Measurements from ENCODE around the gene FAM3A. TPM values are rescaled to one million over a fixed set of nuclear protein-coding genes. Genes with fewer than 3 reads are reported as not detected.

FAM3A gene
- total and polyA plus RNA-seq, 10 of the 15 experiments (the other 5 are each of a cell fraction or from before 2014, with no cell fraction given): 0.29 to 21.1 (median 11.4) TPM

DNA sequence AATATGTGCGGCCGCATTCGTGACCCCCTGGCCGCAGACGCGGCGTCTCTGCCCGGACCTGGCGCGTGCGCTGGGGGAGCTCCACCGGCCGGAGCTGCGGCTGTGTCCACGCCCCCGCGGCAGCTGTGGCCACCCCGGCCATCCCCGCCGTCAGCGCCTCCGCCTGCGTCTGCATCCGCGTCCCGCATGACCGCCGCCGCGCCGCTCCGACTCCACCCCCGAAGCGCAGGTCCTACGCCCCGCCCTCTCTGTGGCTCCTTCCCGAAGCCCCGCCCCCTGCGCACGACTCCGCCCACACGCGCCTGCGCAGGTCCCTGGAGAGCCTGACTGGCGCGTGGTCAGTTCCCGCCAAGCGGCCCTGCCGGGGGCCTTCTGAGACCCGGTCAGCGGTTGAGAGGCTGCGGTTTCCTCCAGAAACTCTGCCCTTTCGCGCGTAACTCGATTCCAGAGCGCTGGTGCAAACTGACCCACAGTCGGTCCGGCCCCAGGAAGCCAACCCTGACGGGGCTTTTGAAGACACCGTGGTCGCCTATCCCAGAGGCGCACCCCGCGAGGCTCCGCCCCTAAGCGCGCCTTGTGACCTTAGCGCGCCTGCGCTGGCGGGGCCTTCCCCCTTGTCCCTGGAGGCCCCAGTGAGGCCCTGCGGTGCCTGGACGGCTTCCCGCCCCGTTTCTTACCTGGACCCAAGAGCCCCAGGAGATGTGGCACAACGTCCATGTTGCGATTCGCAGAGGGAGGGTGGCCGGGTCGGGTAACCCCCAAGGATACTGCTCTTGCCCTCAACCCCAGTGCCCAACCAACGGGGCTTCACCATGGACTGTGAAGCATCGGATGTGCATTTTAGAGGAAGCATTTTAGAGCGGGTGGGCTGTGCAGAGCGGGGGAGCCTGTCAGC is 37.1 kb downstream of the FAM3A start, which contains the start of gene LAGE3 (continued):
- TF ChIP-seq NBN (IDR thresholded peaks at IDR 0.05) (peak; percentile 64; the same call in 1 of the 2 replicates), EP300 (IDR thresholded peaks at IDR 0.05; ENCODE audit: borderline replicate concordance in 1 of 2, control insufficient read depth in 1 of 2, low read depth in 2 of 2, low read length in 2 of 2) (no peak; a peak in 1 of 4 replicates), MYB (IDR thresholded peaks at IDR 0.05; ENCODE audit: borderline replicate concordance, low read depth, low read length) (no peak), PAX5 (IDR thresholded peaks at IDR 0.05; ENCODE audit: borderline replicate concordance, low read depth, low read length) (peak; percentile 57; the same call in 1 of the 2 replicates), WRNIP1 (IDR thresholded peaks at IDR 0.05; ENCODE audit: borderline replicate concordance, low read depth, low read length) (no peak), SMAD1 (IDR thresholded peaks at IDR 0.05; ENCODE audit: low read depth, partially characterized antibody) (no peak), TBL1XR1 (IDR thresholded peaks at IDR 0.05; ENCODE audit: low read depth, low read length) (no peak), YY1 (IDR thresholded peaks at IDR 0.05; ENCODE audit: low read depth, low read length) (peak; percentile 14; the same call in 1 of the 2 replicates), RUNX3 (IDR thresholded peaks at IDR 0.05; ENCODE audit: low read length) (peak; percentile 73), BCL11A (IDR thresholded peaks at IDR 0.05; ENCODE audit: low read depth, low read length) (no peak), TCF12 (IDR thresholded peaks at IDR 0.05; ENCODE audit: low read depth, low read length) (0 out of 2 replicates have a peak, but pooled peaks have one; percentile 26), PAX8 (IDR thresholded peaks at IDR 0.05) (no peak), KLF5 (IDR thresholded peaks at IDR 0.05; ENCODE audit: partially characterized antibody) (no peak), ESRRA (IDR thresholded peaks at IDR 0.05; ENCODE audit: low read length) (no peak), MTA2 (IDR thresholded peaks at IDR 0.05; ENCODE audit: low read depth) (no peak), TAF1 (IDR thresholded peaks at IDR 0.05; ENCODE audit: borderline replicate concordance, low read depth, low read length) (peak; percentile 18; the same call in 1 of the 2 replicates), SIX5 (IDR thresholded peaks at IDR 0.05; ENCODE audit: low read depth, low read length, severe bottlenecking) (no peak), CREB1 (IDR thresholded peaks at IDR 0.05; ENCODE audit: low read depth) (peak; percentile 39; the same call in 1 of the 2 replicates)
- TF ChIP-seq, protein P1, sequence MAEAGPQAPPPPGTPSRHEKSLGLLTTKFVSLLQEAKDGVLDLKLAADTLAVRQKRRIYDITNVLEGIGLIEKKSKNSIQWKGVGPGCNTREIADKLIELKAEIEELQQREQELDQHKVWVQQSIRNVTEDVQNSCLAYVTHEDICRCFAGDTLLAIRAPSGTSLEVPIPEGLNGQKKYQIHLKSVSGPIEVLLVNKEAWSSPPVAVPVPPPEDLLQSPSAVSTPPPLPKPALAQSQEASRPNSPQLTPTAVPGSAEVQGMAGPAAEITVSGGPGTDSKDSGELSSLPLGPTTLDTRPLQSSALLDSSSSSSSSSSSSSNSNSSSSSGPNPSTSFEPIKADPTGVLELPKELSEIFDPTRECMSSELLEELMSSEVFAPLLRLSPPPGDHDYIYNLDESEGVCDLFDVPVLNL (IDR thresholded peaks at IDR 0.05; ENCODE audit: low read depth, low read length): peak; percentile 76; the same call in 1 of the 2 replicates
- TF ChIP-seq, protein P2, sequence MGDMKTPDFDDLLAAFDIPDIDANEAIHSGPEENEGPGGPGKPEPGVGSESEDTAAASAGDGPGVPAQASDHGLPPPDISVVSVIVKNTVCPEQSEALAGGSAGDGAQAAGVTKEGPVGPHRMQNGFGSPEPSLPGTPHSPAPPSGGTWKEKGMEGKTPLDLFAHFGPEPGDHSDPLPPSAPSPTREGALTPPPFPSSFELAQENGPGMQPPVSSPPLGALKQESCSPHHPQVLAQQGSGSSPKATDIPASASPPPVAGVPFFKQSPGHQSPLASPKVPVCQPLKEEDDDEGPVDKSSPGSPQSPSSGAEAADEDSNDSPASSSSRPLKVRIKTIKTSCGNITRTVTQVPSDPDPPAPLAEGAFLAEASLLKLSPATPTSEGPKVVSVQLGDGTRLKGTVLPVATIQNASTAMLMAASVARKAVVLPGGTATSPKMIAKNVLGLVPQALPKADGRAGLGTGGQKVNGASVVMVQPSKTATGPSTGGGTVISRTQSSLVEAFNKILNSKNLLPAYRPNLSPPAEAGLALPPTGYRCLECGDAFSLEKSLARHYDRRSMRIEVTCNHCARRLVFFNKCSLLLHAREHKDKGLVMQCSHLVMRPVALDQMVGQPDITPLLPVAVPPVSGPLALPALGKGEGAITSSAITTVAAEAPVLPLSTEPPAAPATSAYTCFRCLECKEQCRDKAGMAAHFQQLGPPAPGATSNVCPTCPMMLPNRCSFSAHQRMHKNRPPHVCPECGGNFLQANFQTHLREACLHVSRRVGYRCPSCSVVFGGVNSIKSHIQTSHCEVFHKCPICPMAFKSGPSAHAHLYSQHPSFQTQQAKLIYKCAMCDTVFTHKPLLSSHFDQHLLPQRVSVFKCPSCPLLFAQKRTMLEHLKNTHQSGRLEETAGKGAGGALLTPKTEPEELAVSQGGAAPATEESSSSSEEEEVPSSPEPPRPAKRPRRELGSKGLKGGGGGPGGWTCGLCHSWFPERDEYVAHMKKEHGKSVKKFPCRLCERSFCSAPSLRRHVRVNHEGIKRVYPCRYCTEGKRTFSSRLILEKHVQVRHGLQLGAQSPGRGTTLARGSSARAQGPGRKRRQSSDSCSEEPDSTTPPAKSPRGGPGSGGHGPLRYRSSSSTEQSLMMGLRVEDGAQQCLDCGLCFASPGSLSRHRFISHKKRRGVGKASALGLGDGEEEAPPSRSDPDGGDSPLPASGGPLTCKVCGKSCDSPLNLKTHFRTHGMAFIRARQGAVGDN (IDR thresholded peaks at IDR 0.05): peak; percentile 59; the same call in 1 of the 2 replicates
- TF ChIP-seq, protein P3, sequence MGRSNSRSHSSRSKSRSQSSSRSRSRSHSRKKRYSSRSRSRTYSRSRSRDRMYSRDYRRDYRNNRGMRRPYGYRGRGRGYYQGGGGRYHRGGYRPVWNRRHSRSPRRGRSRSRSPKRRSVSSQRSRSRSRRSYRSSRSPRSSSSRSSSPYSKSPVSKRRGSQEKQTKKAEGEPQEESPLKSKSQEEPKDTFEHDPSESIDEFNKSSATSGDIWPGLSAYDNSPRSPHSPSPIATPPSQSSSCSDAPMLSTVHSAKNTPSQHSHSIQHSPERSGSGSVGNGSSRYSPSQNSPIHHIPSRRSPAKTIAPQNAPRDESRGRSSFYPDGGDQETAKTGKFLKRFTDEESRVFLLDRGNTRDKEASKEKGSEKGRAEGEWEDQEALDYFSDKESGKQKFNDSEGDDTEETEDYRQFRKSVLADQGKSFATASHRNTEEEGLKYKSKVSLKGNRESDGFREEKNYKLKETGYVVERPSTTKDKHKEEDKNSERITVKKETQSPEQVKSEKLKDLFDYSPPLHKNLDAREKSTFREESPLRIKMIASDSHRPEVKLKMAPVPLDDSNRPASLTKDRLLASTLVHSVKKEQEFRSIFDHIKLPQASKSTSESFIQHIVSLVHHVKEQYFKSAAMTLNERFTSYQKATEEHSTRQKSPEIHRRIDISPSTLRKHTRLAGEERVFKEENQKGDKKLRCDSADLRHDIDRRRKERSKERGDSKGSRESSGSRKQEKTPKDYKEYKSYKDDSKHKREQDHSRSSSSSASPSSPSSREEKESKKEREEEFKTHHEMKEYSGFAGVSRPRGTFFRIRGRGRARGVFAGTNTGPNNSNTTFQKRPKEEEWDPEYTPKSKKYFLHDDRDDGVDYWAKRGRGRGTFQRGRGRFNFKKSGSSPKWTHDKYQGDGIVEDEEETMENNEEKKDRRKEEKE (IDR thresholded peaks at IDR 0.05): no peak
